Posterior vena cava (tissue), 2 donors: ENCODE measurements around the gene CFAP97D2. TPM values are rescaled to one million over a fixed set of nuclear protein-coding genes. Genes with fewer than 3 reads are reported as not detected.
"Not testable (repeated sequence)": the region's sequence is repeated elsewhere in the genome, so short reads cannot be mapped to it uniquely, and the experiment has no call there.

Experiments
- DNase-seq: peaks from one replicate; pipeline ENCODE4 v3.0.0-alpha.2; 2020; ENCODE audit warnings: low spot score
- intact Hi-C, 2 donors: fragments of 100-400 bp; cut with DNase I; formaldehyde crosslinking; loops; one replicate each; pipeline versions ENCODE4 v1.14.1 to v1.14.2; 2022 to 2023
- total RNA-seq, 2 donors: library from RNA; stranded (reverse); fragmentation: NEBNext Ultra II Directional; extraction: Animal tissue kit (Norgen Biotek cat#: 25700); gene quantifications; one replicate each; pipeline ENCODE4 v1.2.1, GENCODE V29; 2021
- donor health status: DM: yes; HTN: yes; CAD: no.
- donor health status: DM: yes; HTN: yes; CAD: no.

CFAP97D2 gene
- total RNA-seq, 2 donors from 2014 or later: not detected

- intact Hi-C loops: no loop called here
- DNase-seq: no peak
Observed at GRCh38 chr13:114155320-114155719, 23.7 kb upstream of the CFAP97D2 start.

GRCh38 chr13:114155926-114156883, 22.9 kb upstream of the CFAP97D2 start:
- intact Hi-C loops: no loop called here

GRCh38 chr13:114157869-114158495, 21.1 kb upstream of the CFAP97D2 start:
- intact Hi-C loops: no loop called here
- DNase-seq: no peak

More at GRCh38 chr13:114155926-114156883, 22.9 kb upstream of the CFAP97D2 start:
- DNase-seq: no peak

GRCh38 chr13:114158869-114159666, 20.0 kb upstream of the CFAP97D2 start:
- intact Hi-C loops, DNase-seq: not testable (repeated sequence)

- intact Hi-C loops: no loop called here
- DNase-seq: no peak
Observed at GRCh38 chr13:114161028-114161556, 18.0 kb upstream of the CFAP97D2 start.

- no peak for DNase-seq
- intact Hi-C loops: no loop called here
Observed at GRCh38 chr13:114161644-114162532, 17.2 kb upstream of the CFAP97D2 start.

- intact Hi-C loops: no loop called here
- DNase-seq: no peak
Observed at GRCh38 chr13:114162533-114162922, 16.5 kb upstream of the CFAP97D2 start.

GRCh38 chr13:114164053-114164452, 15.0 kb upstream of the CFAP97D2 start:
- intact Hi-C loops: no loop called here

GRCh38 chr13:114164681-114165429, 14.2 kb upstream of the CFAP97D2 start:
- DNase-seq: no peak
- intact Hi-C loops: no loop called here

More at GRCh38 chr13:114164053-114164452, 15.0 kb upstream of the CFAP97D2 start:
- no peak for DNase-seq

- DNase-seq: no peak
- intact Hi-C loops: no loop called here
Observed at GRCh38 chr13:114166381-114167131, 12.5 kb upstream of the CFAP97D2 start.

GRCh38 chr13:114167426-114167825, 11.6 kb upstream of the CFAP97D2 start:
- intact Hi-C loops: no loop called here
- no peak for DNase-seq

GRCh38 chr13:114167885-114168284, 11.2 kb upstream of the CFAP97D2 start:
- DNase-seq: no peak
- intact Hi-C loops: no loop called here

GRCh38 chr13:114173272-114173671, 5.8 kb upstream of the CFAP97D2 start:
- DNase-seq: no peak

GRCh38 chr13:114173745-114174144, 5.3 kb upstream of the CFAP97D2 start:
- DNase-seq: no peak
- intact Hi-C loops: no loop called here

More at GRCh38 chr13:114173272-114173671, 5.8 kb upstream of the CFAP97D2 start:
- intact Hi-C loops: no loop called here

GRCh38 chr13:114174529-114174961, 4.5 kb upstream of the CFAP97D2 start:
- no peak for DNase-seq
- intact Hi-C loops: no loop called here

- DNase-seq, intact Hi-C loops: not testable (repeated sequence)
Observed at GRCh38 chr13:114176359-114176902, 2.6 kb upstream of the CFAP97D2 start.
